GM12891 (cell line): ENCODE data around the gene EPG5.

Experiments
- POLR2A ChIP-seq: IDR thresholded peaks from 2 replicates; pipeline ENCODE4 v1.6.1; 2011; ENCODE audit warnings: low read depth, low read length, control low read depth
- POLR2AphosphoS5 ChIP-seq: IDR thresholded peaks from 2 replicates; pipeline ENCODE4 v1.6.1; 2011; ENCODE audit warnings: low read depth, low read length, control low read depth
- SPI1 ChIP-seq: IDR thresholded peaks from 2 replicates; pipeline ENCODE4 v1.6.1; 2011; ENCODE audit warnings: low read depth, low read length, control low read depth
- TAF1 ChIP-seq: IDR thresholded peaks from 2 replicates; pipeline ENCODE4 v1.6.1; 2011; ENCODE audit warnings: low read depth, low read length, control low read depth

GRCh38 chr18:45870419-45870818 is 96.7 kb downstream of the EPG5 start:
- TF ChIP-seq POLR2A (no peak), TAF1 (no peak), POLR2AphosphoS5 (no peak), SPI1 (no peak)
